Astrocyte of the cerebellum (primary cell): ENCODE measurements around the gene CTIF.

Experiments
- DNase-seq: peaks from one replicate; pipeline ENCODE4 v3.0.0-alpha.2; 2011; ENCODE audit warnings: low read depth
- H3K4me3 ChIP-seq: 2 replicates; pipeline ENCODE4 v1.5.1; 2011; ENCODE audit warnings: mild to moderate bottlenecking, low read depth, low read length, moderate library complexity
- CTCF ChIP-seq: IDR thresholded peaks from 2 replicates; pipeline ENCODE4 v1.5.1; 2012; ENCODE audit warnings: low read length, low read depth, moderate library complexity, mild to moderate bottlenecking; ENCODE audit errors: missing control alignments
- in situ Hi-C: cut with HindIII; loops from 2 replicates; pipeline ENCODE4 v1.10.0; 2017; ENCODE audit warnings: low sequenced_read_pairs

Gene CTIF

GRCh38 chr18:48577478-48578190 is 38.8 kb downstream of the CTIF start:
- in situ Hi-C loops: no loop called here
- DNase-seq: no peak
- H3K4me3 ChIP-seq: no peak overlapping the region
- TF ChIP-seq CTCF: no peak

- H3K4me3 ChIP-seq: no peak overlapping the region
- in situ Hi-C loops: no loop called here
- DNase-seq: no peak
- TF ChIP-seq CTCF: no peak
Measured at GRCh38 chr18:48578289-48578688, 39.5 kb downstream of the CTIF start.

- TF ChIP-seq CTCF: no peak
- in situ Hi-C loops: no loop called here
- no peak overlapping the region for H3K4me3 ChIP-seq
- DNase-seq: no peak
Measured at GRCh38 chr18:48580066-48580465, 41.2 kb downstream of the CTIF start.

- no peak for TF ChIP-seq CTCF
- in situ Hi-C loops: no loop called here
- H3K4me3 ChIP-seq: no peak overlapping the region
- DNase-seq: no peak
Measured at GRCh38 chr18:48580782-48581181, 42.0 kb downstream of the CTIF start.

- no peak overlapping the region for H3K4me3 ChIP-seq
- in situ Hi-C loops: no loop called here
- no peak for TF ChIP-seq CTCF
- no peak for DNase-seq
Measured at GRCh38 chr18:48581206-48581605, 42.4 kb downstream of the CTIF start.

GRCh38 chr18:48581941-48582340 is 43.1 kb downstream of the CTIF start:
- DNase-seq: no peak
- no peak for TF ChIP-seq CTCF
- H3K4me3 ChIP-seq: no peak overlapping the region
- in situ Hi-C loops: no loop called here
